OCI-LY3 (cell line): ENCODE results near the gene A4GALT.

Source experiments
- CTCF ChIP-seq: fragments of 200-600, 300-600 bp; sonication (generic); IDR thresholded peaks from 2 replicates; pipeline ENCODE4 v1.5.1; 2014; ENCODE audit warnings: antibody characterized with exemption, low read length, low read depth
- EZH2phosphoT487 ChIP-seq: fragments of 200-600 bp; shearing (Covaris generic); IDR thresholded peaks from 2 replicates; pipeline ENCODE4 v1.6.1; 2018; ENCODE audit warnings: antibody characterized with exemption, mixed run types, low read depth

- TF ChIP-seq CTCF, result no peak
- TF ChIP-seq EZH2phosphoT487, result no peak
Observed at GRCh38 chr22:42752230-42752746, 31.6 kb upstream of the A4GALT start.
